A549 (cell line): Measurements from ENCODE around the gene BIK. TPM values are rescaled to one million over a fixed set of nuclear protein-coding genes. Genes with fewer than 3 reads are reported as not detected.

Experiments used
- ATAC-seq, 2 experiments: fragments of 200-7000 bp in 1 of 2; fragments of >200 bp in 1 of 2; cut with Nextera tagmentation in 1 of 2; cut with Tn5 transposase in 1 of 2; 3 replicates each; pipeline versions ENCODE4 v1.8.0 to v1.9.1; 2018 to 2020; ENCODE audit warnings: mild to moderate bottlenecking in 1 of 2, moderate library complexity in 1 of 2
- CTCF ChIA-PET: fragments of 300-600 bp; sonication (Branson Sonifier 250); formaldehyde crosslinking; extraction: SDS; loops from one replicate; lab custom pipeline; 2021; ENCODE audit warnings: antibody characterized with exemption, inconsistent platforms; lab: Yijun Ruan, JAX
- POLR2A ChIA-PET: fragments of 350-600 bp; formaldehyde crosslinking; extraction: SDS; loops from one replicate; lab custom pipeline; 2021; ENCODE audit warnings: antibody characterized with exemption, inconsistent platforms; lab: Yijun Ruan, JAX
- DNase-seq, 2 experiments: peaks; one replicate each; pipeline versions ENCODE4 v3.0.0 to v3.0.0-alpha.2; 2011 to 2016; ENCODE audit warnings: low read depth in 1 of 2, low spot score in 1 of 2
- FAIRE-seq: peaks from 2 replicates; lab custom pipeline; 2011; peaks lifted over from hg19 to GRCh38; lab: Jason Lieb, UNC
- H3K27ac ChIP-seq, 2 experiments: fragments of >200 bp; sonication (Bioruptor Twin); formaldehyde crosslinking; 3 replicates each; pipeline ENCODE4 v1.5.1; 2016 to 2017
- H3K4me1 ChIP-seq: fragments of >200 bp; sonication (Bioruptor Twin); formaldehyde crosslinking; 3 replicates; pipeline ENCODE4 v1.6.1; 2016
- H3K4me2 ChIP-seq: fragments of >200 bp; sonication (Bioruptor Twin); formaldehyde crosslinking; 3 replicates; pipeline ENCODE4 v1.6.1; 2016
- H3K4me3 ChIP-seq: fragments of >200 bp; sonication (Bioruptor Twin); formaldehyde crosslinking; 3 replicates; pipeline ENCODE4 v1.5.1; 2016
- H3K9me3 ChIP-seq: fragments of >200 bp; sonication (Bioruptor Twin); formaldehyde crosslinking; 3 replicates; pipeline ENCODE4 v1.6.1; 2016
- BHLHE40 ChIP-seq: IDR thresholded peaks from 2 replicates; pipeline ENCODE4 v1.6.1; 2012; ENCODE audit warnings: low read depth, low read length, inconsistent platforms
- EP300 ChIP-seq, 2 experiments: fragments of >200 bp; sonication (Bioruptor Twin); formaldehyde crosslinking; IDR thresholded peaks; 2 replicates in 1 of 2; 3 replicates in 1 of 2; pipeline ENCODE4 v1.6.1; 2016 to 2017
- ESRRA ChIP-seq: fragments of 150-350 bp; IDR thresholded peaks from 2 replicates; pipeline ENCODE4 v1.6.1; 2014; ENCODE audit warnings: mild to moderate bottlenecking, low read length, borderline replicate concordance
- FOSL2 ChIP-seq, 2 experiments: fragments of 450-650 bp in 1 of 2; fragments of >200 bp in 1 of 2; sonication (Bioruptor Twin) in 1 of 2; formaldehyde crosslinking; IDR thresholded peaks; 2 replicates each; pipeline versions ENCODE4 v1.5.0 to v1.6.1; 2016 to 2020; ENCODE audit warnings: mild to moderate bottlenecking in 1 of 2, moderate library complexity in 1 of 2
- HDAC2 ChIP-seq: fragments of 200-600 bp; sonication (generic); IDR thresholded peaks from 2 replicates; pipeline ENCODE4 v1.6.1; 2016
- HOXB13 ChIP-seq: fragments of 250-450 bp; sonication (Bioruptor Pico); IDR thresholded peaks from 2 replicates; pipeline ENCODE4 v1.5.0; 2020; ENCODE audit warnings: low read depth, mild to moderate bottlenecking, moderate library complexity
- JUN ChIP-seq, 2 experiments: fragments of >200 bp; sonication (Bioruptor Twin); formaldehyde crosslinking; IDR thresholded peaks; 2 replicates in 1 of 2; 3 replicates in 1 of 2; pipeline ENCODE4 v1.6.1; 2016 to 2017
- JUNB ChIP-seq: fragments of >200 bp; sonication (Bioruptor Twin); formaldehyde crosslinking; IDR thresholded peaks from 2 replicates; pipeline ENCODE4 v1.6.1; 2016
- KDM1A ChIP-seq: fragments of 200-600 bp; sonication (generic); IDR thresholded peaks from 2 replicates; pipeline ENCODE4 v1.6.1; 2016; ENCODE audit warnings: low read depth, mild to moderate bottlenecking
- KDM5A ChIP-seq: fragments of 200-600 bp; sonication (generic); IDR thresholded peaks from 2 replicates; pipeline ENCODE4 v1.6.1; 2016; ENCODE audit warnings: antibody characterized with exemption, mild to moderate bottlenecking
- MAFK ChIP-seq: fragments of 450-650 bp; IDR thresholded peaks from 2 replicates; pipeline ENCODE4 v1.6.1; 2014; ENCODE audit not compliant: partially characterized antibody
- MAZ ChIP-seq: fragments of 150-350 bp; IDR thresholded peaks from 2 replicates; pipeline ENCODE4 v1.6.1; 2014; ENCODE audit warnings: antibody characterized with exemption, low read depth, low read length, borderline replicate concordance
- MYC ChIP-seq: IDR thresholded peaks from 2 replicates; pipeline ENCODE4 v1.6.1; 2012; ENCODE audit warnings: mild to moderate bottlenecking, inconsistent platforms, low read length, improper control_type of control experiment, borderline replicate concordance
- NFE2L2 ChIP-seq: fragments of 150-350 bp; conservative IDR thresholded peaks from 2 replicates; pipeline ENCODE4 v1.6.1; 2014; ENCODE audit warnings: low read length
- POLR2AphosphoS2 ChIP-seq: conservative IDR thresholded peaks from 2 replicates; pipeline ENCODE4 v1.6.1; 2012; ENCODE audit warnings: low read length, improper control_type of control experiment, inconsistent platforms
- RAD21 ChIP-seq, 2 experiments: fragments of >200 bp in 1 of 2; sonication (Bioruptor Twin) in 1 of 2; formaldehyde crosslinking in 1 of 2; IDR thresholded peaks in 1 of 2; conservative IDR thresholded peaks in 1 of 2; 2 replicates in 1 of 2; 3 replicates in 1 of 2; pipeline ENCODE4 v1.6.1; 2012 to 2018; ENCODE audit warnings: inconsistent platforms in 1 of 2
- RARB ChIP-seq: fragments of 250-450 bp; sonication (Bioruptor Pico); IDR thresholded peaks from 2 replicates; pipeline ENCODE4 v1.8.0; 2021; ENCODE audit warnings: mild to moderate bottlenecking, moderate library complexity
- RCOR1 ChIP-seq: fragments of 150-350 bp; IDR thresholded peaks from 2 replicates; pipeline ENCODE4 v1.6.1; 2014; ENCODE audit warnings: antibody characterized with exemption, low read length, low read depth
- RFX5 ChIP-seq: fragments of 450-650 bp; IDR thresholded peaks from 2 replicates; pipeline ENCODE4 v1.7.1; 2014; ENCODE audit warnings: antibody characterized with exemption, mild to moderate bottlenecking, moderate library complexity
- RNF2 ChIP-seq: fragments of 200-600 bp; sonication (generic); IDR thresholded peaks from 2 replicates; pipeline ENCODE4 v1.6.1; 2016; ENCODE audit warnings: low read depth, mild to moderate bottlenecking, antibody characterized with exemption, moderate library complexity, borderline replicate concordance
- SREBF2 ChIP-seq: fragments of 450-650 bp; IDR thresholded peaks from 2 replicates; pipeline ENCODE4 v1.6.1; 2014; ENCODE audit warnings: mild to moderate bottlenecking, moderate library complexity
- TFCP2L1 ChIP-seq: fragments of 250-450 bp; sonication (Bioruptor Pico); IDR thresholded peaks from 2 replicates; pipeline ENCODE4 v1.5.0; 2021; ENCODE audit warnings: mild to moderate bottlenecking
- TP53 ChIP-seq: fragments of 250-450 bp; sonication (Bioruptor Pico); IDR thresholded peaks from 2 replicates; pipeline ENCODE4 v1.5.0; 2021; ENCODE audit warnings: mild to moderate bottlenecking, moderate library complexity
- ZFP36 ChIP-seq: fragments of 450-650 bp; IDR thresholded peaks from 2 replicates; pipeline ENCODE4 v1.6.1; 2014; ENCODE audit warnings: borderline replicate concordance; ENCODE audit not compliant: partially characterized antibody
- WGBS: methylation state at CpG from one replicate; pipeline ENCODE4 v1.1.6; 2017; ENCODE audit errors: missing lambda C conversion rate; 5-methylcytosine and 5-hydroxymethylcytosine counted together
- polyA plus RNA-seq, 4 experiments: library from polyadenylated mRNA; depleted of rRNA in 3 of 4; stranded (reverse); fragments of >200 nt; fragmentation: RNase III in 1 of 4; extraction: RNeasy Plus Mini Kit Qiagen cat#74134 plus additional on column Dnase treatment in 1 of 4; gene quantifications; 2 replicates in 3 of 4; 3 replicates in 1 of 4; pipeline ENCODE4 v1.2.3, GENCODE V29; 2011 to 2017
- TF ChIP-seq, protein P1 (sequence below): IDR thresholded peaks from 2 replicates; pipeline ENCODE4 v1.6.1; 2012
- TF ChIP-seq, protein P2 (sequence below): fragments of >200 bp; sonication (Bioruptor Twin); formaldehyde crosslinking; IDR thresholded peaks from 2 replicates; pipeline ENCODE4 v1.6.1; 2016
- TF ChIP-seq, protein P3 (sequence below): IDR thresholded peaks from 2 replicates; pipeline ENCODE4 v1.6.1; 2012; ENCODE audit warnings: low read depth, borderline replicate concordance

The BIK gene
- polyA plus RNA-seq, 2 of the 4 experiments (the other 2 are of a cell fraction), result 0.54 to 0.88 TPM

DNA sequence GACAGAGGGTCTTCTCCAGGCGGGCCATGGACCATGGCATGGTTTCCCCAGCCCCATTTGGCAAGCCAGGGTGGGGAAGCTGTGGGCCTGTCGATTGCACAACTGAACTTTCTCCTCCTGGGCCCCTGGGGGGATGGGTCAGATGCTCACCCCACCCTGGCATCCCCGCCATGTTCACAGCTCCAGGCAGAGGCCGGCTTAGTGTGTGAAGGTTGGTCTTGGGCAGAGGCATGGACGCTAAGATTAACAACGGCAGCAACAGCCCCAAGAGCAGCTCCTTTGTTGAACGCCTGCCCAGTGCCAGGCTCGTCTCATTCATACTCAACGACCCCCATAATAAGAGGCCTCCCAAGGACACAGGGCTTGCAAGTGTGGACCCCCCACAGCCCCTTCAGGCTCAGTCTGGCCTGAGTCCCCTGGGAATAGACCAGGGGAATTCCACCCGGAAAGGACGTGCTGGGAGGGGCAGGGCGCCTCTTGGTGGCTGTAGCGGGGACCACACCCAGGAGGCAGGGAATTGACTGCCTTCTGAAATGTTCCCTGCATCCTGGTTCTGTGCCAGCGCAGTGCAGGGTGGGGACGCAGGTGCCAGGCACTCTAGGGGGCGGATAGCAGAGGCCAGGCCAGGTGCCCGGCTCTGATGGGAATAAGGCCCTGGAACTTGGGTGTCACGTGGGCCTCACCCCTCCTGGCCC, 49.1 kb downstream of the BIK start:
- Histone ChIP-seq H3K4me3 (no peak overlapping the region), H3K9me3 (no peaks in the 10 kb centered on the region), H3K4me1 (no peaks in the 10 kb centered on the region; the same call in 2 of the 3 replicates), H3K27ac (no peak overlapping the region), H3K4me2 (no peak overlapping the region)
- POLR2A ChIA-PET, result no interaction called here
- peak in 1 of 2 experiments; percentile 22 for DNase-seq
- FAIRE-seq, result no peak
- CTCF ChIA-PET, result no interaction called here
- TF ChIP-seq HDAC2 (no peak), POLR2AphosphoS2 (no peak), RARB (CRISPR knock-in tag) (no peak), EP300 (IDR thresholded peaks at IDR 0.05) (no peak), FOSL2 (IDR thresholded peaks at IDR 0.05) (no peak), FOSL2 (CRISPR knock-in tag; IDR thresholded peaks at IDR 0.05) (no peak)
- TF ChIP-seq, protein P1, sequence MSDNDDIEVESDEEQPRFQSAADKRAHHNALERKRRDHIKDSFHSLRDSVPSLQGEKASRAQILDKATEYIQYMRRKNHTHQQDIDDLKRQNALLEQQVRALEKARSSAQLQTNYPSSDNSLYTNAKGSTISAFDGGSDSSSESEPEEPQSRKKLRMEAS, result no peak
- peak; percentile 36 to 51; a peak in 4 of 6 replicates for ATAC-seq
- 84% methylated on average over 5 of the region's 18 CpGs for WGBS

DNA sequence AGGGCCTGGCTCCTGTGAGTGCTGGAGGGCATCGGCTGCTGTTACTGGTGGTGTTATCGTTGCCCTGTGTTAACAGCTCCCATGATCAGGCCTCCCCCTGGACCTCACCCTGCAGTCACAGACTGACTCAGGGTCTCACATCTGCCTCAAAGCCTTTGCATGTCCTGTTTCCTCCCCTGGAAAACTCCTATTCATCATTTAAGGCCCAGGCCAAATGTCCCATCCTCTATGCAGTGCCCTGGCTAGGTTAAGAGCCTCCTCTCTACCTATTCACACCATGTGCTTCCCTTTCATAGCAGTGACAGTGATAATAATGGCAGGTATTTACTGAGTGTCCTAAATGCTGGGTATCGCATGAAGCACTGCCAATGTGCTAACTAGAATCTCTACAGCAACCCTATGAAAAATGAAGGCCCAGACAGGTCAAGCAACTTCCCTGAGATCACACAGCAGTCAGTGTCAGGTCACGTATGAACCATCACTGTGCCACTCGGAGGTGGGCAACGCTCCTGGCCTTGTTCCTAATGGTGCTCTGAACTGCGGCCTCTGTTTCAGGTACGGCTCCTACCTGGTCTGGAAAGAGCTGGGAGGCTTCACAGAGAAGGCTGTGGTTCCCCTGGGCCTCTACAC, 50.1 kb downstream of the BIK start:
- FAIRE-seq (no peak), ATAC-seq (no peak), DNase-seq (no peak)
- no peak overlapping the region for H3K4me2 ChIP-seq
- H3K27ac ChIP-seq, result no peak overlapping the region
- TF ChIP-seq, protein P2, sequence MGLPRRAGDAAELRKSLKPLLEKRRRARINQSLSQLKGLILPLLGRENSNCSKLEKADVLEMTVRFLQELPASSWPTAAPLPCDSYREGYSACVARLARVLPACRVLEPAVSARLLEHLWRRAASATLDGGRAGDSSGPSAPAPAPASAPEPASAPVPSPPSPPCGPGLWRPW, result no peak
- TF ChIP-seq HOXB13, result no peak
- TF ChIP-seq KDM1A, result peak; percentile 69; the same call in 1 of the 2 replicates
- TF ChIP-seq JUNB, result no peak
- no peak for TF ChIP-seq RFX5
- TF ChIP-seq, protein P3, sequence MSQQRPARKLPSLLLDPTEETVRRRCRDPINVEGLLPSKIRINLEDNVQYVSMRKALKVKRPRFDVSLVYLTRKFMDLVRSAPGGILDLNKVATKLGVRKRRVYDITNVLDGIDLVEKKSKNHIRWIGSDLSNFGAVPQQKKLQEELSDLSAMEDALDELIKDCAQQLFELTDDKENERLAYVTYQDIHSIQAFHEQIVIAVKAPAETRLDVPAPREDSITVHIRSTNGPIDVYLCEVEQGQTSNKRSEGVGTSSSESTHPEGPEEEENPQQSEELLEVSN, result no peak
- TF ChIP-seq JUN (IDR thresholded peaks at IDR 0.05), result no peak
- TF ChIP-seq MAFK, result no peak
- no peak for TF ChIP-seq BHLHE40
- no peak for TF ChIP-seq RAD21 (conservative IDR thresholded peaks at IDR 0.05 in 1 of 2, IDR thresholded peaks at IDR 0.05 in 1 of 2)
- no peak for TF ChIP-seq SREBF2
- no peak for TF ChIP-seq TP53 (CRISPR knock-in tag)
- TF ChIP-seq RCOR1, result no peak
- peak; percentile 71 for TF ChIP-seq ZFP36
- no peak for TF ChIP-seq TFCP2L1 (CRISPR knock-in tag)
- no peak for TF ChIP-seq EP300 (IDR thresholded peaks at IDR 0.05)
- TF ChIP-seq POLR2AphosphoS2, result no peak
- no peaks in the 10 kb centered on the region for H3K9me3 ChIP-seq
- no peak overlapping the region for H3K4me3 ChIP-seq
- ChIA-PET POLR2A (no interaction called here), CTCF (interaction anchor here (0.8 kb wide), 1 partner anchor 70 kb away, joined by 4 read pairs; no protein-coding TSS in a partner anchor)
- 91% methylated on average over 7 of the region's 8 CpGs for WGBS
- H3K4me1 ChIP-seq, result no peaks in the 10 kb centered on the region; the same call in 2 of the 3 replicates

DNA sequence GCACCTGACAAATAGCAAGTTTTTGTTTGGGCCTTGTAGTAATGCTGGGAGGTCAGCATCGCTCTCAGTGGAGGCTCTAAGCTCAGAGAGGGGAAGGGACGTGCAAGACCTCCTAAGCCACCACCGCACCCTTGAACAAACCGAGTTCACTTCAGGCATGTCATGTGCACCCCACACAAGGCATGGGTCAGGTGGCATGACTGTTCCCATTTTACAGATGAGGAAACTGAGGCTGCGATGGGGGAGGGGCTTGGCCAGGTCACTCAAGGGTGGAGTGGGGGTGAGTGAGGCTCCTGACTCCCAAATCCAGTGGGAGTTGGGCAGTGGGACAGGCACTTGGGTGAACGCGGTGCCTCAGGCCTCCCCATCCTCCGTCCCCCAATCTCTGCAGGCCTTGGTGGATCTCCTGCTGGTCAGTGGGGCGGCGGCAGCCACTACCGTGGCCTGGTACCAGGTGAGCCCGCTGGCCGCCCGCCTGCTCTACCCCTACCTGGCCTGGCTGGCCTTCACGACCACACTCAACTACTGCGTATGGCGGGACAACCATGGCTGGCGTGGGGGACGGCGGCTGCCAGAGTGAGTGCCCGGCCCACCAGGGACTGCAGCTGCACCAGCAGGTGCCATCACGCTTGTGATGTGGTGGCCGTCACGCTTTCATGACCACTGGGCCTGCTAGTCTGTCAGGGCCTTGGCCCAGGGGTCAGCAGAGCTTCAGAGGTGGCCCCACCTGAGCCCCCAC, 52.0 kb downstream of the BIK start:
- CTCF ChIA-PET, result no interaction called here
- no peak overlapping the region for H3K27ac ChIP-seq
- no peak overlapping the region for H3K4me2 ChIP-seq
- WGBS, result 100% methylated on average over 8 of the region's 24 CpGs
- no peaks in the 10 kb centered on the region for H3K9me3 ChIP-seq
- ATAC-seq (no peak), DNase-seq (no peak), FAIRE-seq (no peak)
- H3K4me1 ChIP-seq, result no peaks in the 10 kb centered on the region
- no peak for TF ChIP-seq SREBF2
- no peak for TF ChIP-seq ESRRA
- TF ChIP-seq MYC, result no peak
- no peak for TF ChIP-seq POLR2AphosphoS2
- TF ChIP-seq RCOR1, result no peak
- TF ChIP-seq NFE2L2, result no peak
- no peak for TF ChIP-seq HOXB13
- no peak for TF ChIP-seq KDM5A
- no peak for TF ChIP-seq MAZ
- no peak for TF ChIP-seq RNF2
- no peak for TF ChIP-seq KDM1A
- H3K4me3 ChIP-seq, result no peak overlapping the region
- POLR2A ChIA-PET, result no interaction called here
